GM19193 (cell line): ENCODE measurements around the gene ADGRV1.

ENCODE experiments used
- POLR2A ChIP-seq: IDR thresholded peaks from 4 replicates; pipeline ENCODE4 v1.6.1; 2011; ENCODE audit not compliant: insufficient read depth, insufficient read length; ENCODE audit errors: extremely low read depth

The ADGRV1 gene

GRCh38 chr5:91183743-91184142, 625.1 kb downstream of the ADGRV1 start:
- no peak for TF ChIP-seq POLR2A

GRCh38 chr5:91186101-91186500, 627.5 kb downstream of the ADGRV1 start:
- TF ChIP-seq POLR2A = no peak

DNA sequence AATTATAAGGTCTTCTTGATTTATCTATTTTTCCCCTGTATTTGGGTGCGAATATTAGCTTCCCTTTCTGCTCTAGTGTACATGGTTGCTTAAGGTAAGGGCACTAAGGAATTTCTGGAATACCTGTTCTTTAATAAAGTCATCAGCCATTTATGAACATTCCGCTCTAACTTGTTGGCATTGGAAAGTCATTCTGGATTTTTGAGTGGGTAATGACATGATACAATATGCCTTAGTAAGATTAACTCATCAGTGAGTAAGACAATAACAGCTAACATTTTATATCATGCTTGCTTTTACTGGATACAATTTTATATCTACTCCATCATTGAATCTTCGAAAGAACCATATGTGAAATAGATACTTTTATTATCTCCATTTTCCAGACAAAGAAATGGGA, 628.4 kb downstream of the ADGRV1 start:
- TF ChIP-seq POLR2A = no peak

GRCh38 chr5:91188755-91189154, 630.2 kb downstream of the ADGRV1 start:
- TF ChIP-seq POLR2A = no peak

DNA sequence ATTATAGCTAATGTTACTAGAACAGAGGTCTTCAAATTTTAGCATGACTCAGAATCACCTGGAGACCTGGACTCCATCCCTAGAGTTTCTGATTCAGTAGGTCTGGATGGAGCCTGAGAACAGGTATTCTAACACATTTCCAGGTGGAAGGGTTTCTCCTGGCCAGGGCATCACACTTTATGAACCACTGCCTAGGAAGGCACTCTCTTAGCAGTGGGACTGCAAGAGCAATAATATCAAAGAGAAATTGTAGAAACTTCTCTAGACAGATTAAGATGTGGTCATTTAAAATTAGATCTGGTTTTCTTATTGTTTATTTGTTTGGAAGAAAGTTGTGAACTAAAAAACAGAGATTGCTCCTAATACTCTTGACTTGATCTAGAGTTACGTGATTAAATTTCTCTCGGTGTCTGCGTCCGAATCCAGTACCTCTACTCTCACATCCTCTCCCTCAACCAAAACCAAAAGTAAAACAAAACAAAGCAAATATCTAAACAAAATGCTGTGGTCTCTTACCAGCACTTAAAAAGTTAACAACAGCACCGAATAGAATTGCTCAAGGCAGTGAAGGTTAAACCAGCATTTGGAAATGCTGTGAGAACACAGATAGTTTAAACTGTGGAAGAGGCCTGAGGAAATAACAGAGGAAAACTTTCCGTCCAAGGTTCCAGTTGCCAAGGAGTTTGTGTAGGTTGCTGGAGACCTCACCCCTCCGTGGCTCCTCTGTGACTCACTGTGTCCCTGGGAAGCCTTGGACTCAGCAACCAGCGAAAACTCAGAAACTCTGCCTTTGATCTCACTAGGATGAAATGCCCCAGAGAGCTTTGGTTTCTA, 631.1 kb downstream of the ADGRV1 start:
- no peak for TF ChIP-seq POLR2A

GRCh38 chr5:91190314-91190690, 631.7 kb downstream of the ADGRV1 start:
- no peak for TF ChIP-seq POLR2A

GRCh38 chr5:91194824-91195381, 636.3 kb downstream of the ADGRV1 start:
- TF ChIP-seq POLR2A = no peak

GRCh38 chr5:91200692-91201091, 642.1 kb downstream of the ADGRV1 start:
- no peak for TF ChIP-seq POLR2A

- no peak for TF ChIP-seq POLR2A
These were observed 647.5 kb downstream of the ADGRV1 start for GRCh38 chr5:91206103-91206502.

GRCh38 chr5:91206734-91207133, 648.1 kb downstream of the ADGRV1 start:
- no peak for TF ChIP-seq POLR2A

DNA sequence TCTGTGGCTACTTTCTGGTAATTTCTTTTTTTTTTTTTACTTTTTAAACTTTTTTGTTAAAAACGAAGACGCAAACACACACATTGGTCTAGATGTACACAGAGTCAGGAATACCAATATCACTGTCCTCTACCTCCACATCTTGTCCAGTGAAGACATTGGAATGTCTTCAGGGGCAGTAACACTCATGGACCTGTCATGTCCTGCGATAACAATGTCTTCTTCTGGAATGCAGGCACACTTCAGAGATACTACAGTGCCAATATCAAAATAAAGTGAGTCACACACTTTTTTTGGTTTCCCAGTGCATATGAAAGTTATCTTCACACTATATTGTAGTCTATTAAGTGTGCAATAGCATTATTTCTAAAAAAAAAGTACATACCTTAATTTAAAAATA, 648.7 kb downstream of the ADGRV1 start:
- no peak for TF ChIP-seq POLR2A

GRCh38 chr5:91211997-91212713, 653.6 kb downstream of the ADGRV1 start:
- no peak for TF ChIP-seq POLR2A

- TF ChIP-seq POLR2A = no peak
These were observed 654.1 kb downstream of the ADGRV1 start for GRCh38 chr5:91212714-91213092.
